ENCODE measurements around the gene AACS.

AACS gene

DNA sequence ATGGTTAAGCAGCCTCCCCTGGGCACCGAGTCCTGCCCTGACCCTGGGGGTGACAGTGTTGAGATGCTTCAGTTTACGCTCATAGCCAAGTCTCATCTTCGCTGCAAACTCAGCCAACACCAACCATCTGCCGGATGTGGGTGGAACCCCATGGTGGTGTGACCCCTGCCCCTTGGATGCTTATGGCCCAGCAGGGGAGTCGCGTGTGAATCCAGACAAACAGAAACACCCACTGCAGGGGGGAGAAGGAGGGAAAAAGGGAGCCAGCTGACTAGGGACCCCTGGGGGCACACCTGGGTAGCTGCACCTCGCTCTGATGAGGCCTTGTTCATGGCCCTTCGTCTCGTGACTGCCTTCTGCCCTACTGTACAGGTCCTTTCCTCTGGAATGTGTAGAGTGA, 23.8 kb downstream of the AACS start:
- no peak for DNase-seq (ENCODE audit: insufficient read length, low spot score)
- no peak for FAIRE-seq
- TF ChIP-seq PAX5 (IDR thresholded peaks at IDR 0.05; ENCODE audit: insufficient read depth, low read length, severe bottlenecking) (no peak), POLR2AphosphoS5 (IDR thresholded peaks at IDR 0.05; ENCODE audit: low read depth, low read length) (no peak), POU2F2 (IDR thresholded peaks at IDR 0.05; ENCODE audit: low read depth, low read length) (no peak), SPI1 (IDR thresholded peaks at IDR 0.05; ENCODE audit: low read depth, low read length) (no peak), POLR2A (IDR thresholded peaks at IDR 0.05; ENCODE audit: low read depth, low read length) (no peak), TAF1 (IDR thresholded peaks at IDR 0.05; ENCODE audit: low read depth, low read length) (no peak)

DNA sequence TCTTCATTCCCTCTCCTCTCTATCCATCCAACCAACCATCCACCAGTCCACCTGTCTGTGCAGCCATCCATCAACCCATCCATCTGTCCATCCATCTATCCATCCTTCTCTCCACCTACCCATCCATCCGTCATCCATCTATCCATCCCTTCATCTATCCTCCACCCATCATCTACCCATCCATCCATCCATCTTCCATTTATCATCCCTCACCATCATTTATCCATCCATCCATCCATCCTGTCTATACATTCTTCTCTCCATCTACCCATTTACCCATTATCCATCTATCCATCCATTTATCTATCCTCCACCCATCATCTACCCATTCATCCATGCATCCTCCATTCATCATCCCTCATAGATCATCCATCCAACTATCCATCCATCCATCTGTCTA, 24.4 kb downstream of the AACS start:
- DNase-seq (ENCODE audit: insufficient read length, low spot score) (no peak), FAIRE-seq (no peak)
- no peak for TF ChIP-seq POLR2A (IDR thresholded peaks at IDR 0.05; ENCODE audit: low read depth, low read length)
- TF ChIP-seq POU2F2 (IDR thresholded peaks at IDR 0.05; ENCODE audit: low read depth, low read length), result no peak
- no peak for TF ChIP-seq TAF1 (IDR thresholded peaks at IDR 0.05; ENCODE audit: low read depth, low read length)
- TF ChIP-seq SPI1 (IDR thresholded peaks at IDR 0.05; ENCODE audit: low read depth, low read length), result no peak
- TF ChIP-seq PAX5 (IDR thresholded peaks at IDR 0.05; ENCODE audit: insufficient read depth, low read length, severe bottlenecking), result no peak
- TF ChIP-seq POLR2AphosphoS5 (IDR thresholded peaks at IDR 0.05; ENCODE audit: low read depth, low read length), result no peak

DNA sequence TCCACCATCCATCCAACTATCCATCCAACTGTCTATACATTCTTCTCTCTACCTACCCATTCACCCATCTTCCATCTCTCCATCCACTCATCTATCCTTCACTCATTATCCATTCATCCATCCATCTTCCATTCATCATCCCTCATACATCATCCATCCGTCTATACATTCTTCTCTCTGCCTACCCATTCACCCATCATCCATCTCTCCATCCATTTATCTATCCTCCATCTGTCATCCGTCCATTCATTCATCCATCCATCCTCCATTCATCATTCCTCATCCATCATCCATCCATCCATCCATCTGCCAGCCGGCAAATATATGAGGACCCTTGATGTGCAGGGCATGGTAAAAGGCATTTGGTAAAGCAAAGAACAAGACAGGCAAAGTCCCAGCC, 25.2 kb downstream of the AACS start:
- no peak for FAIRE-seq
- DNase-seq (ENCODE audit: insufficient read length, low spot score), result no peak
- TF ChIP-seq SPI1 (IDR thresholded peaks at IDR 0.05; ENCODE audit: low read depth, low read length) (no peak), PAX5 (IDR thresholded peaks at IDR 0.05; ENCODE audit: insufficient read depth, low read length, severe bottlenecking) (no peak), POLR2A (IDR thresholded peaks at IDR 0.05; ENCODE audit: low read depth, low read length) (no peak), POU2F2 (IDR thresholded peaks at IDR 0.05; ENCODE audit: low read depth, low read length) (no peak), TAF1 (IDR thresholded peaks at IDR 0.05; ENCODE audit: low read depth, low read length) (no peak), POLR2AphosphoS5 (IDR thresholded peaks at IDR 0.05; ENCODE audit: low read depth, low read length) (no peak)

DNA sequence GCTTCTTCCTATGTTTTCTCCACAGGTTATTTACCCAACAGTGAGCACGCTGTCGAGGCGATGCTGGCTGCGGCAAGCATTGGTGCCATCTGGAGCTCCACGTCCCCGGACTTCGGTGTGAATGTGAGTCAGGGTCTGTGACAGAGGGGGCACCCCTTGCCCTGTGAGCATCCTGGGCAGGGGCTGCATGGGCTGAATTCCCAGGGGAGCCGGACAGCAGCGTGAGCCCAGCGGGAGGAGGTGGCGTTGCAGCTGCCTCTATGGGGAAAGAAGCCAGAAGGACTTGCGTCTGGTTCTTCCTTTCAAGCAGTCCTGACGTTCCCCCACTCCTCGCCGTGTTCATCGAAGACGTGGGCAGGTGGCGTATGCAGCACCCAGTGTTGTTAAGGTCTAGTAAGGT, 26.2 kb downstream of the AACS start:
- no peak for FAIRE-seq
- no peak for TF ChIP-seq POLR2AphosphoS5 (IDR thresholded peaks at IDR 0.05; ENCODE audit: low read depth, low read length)
- TF ChIP-seq POLR2A (IDR thresholded peaks at IDR 0.05; ENCODE audit: low read depth, low read length), result no peak
- no peak for TF ChIP-seq SPI1 (IDR thresholded peaks at IDR 0.05; ENCODE audit: low read depth, low read length)
- TF ChIP-seq PAX5 (IDR thresholded peaks at IDR 0.05; ENCODE audit: insufficient read depth, low read length, severe bottlenecking), result no peak

DNA sequence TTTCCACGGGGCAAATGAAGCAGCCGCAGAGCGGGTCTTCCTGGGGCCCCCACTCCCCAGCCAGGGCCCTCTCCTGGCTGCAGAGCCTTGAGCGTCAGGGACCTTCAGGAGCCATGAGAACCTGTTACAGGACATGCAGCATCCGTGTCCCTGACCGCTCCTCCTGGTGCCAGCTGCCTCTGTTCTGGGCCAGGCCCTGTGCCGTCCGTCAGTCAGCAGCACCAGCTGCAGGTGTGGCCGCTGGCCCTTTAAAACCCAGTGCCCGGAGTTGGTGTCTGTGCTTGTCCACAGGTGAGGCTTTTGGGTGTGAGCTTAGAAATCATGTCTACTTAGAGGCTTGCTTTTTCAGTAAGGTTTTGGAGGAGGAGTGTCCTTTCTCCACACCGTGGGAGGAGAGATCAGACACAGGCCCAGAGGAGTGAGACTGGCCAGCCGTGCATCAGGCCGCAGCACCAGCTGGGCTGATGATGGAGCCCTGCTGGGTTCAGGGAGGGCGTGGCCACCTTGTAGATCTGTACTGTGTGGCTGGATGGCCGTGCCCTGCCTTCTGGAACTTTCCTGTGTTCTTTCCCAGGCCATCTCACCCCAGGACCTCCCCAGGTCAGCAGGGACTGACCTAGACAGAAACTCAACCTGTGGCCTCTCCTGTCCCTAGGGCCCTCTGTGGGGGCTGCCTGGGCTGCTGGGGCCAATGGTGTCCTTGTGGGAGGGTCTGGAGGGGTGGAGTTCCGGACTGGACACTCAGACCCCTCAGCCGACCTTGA, 27.1 kb downstream of the AACS start:
- no peak for FAIRE-seq
- no peak for DNase-seq (ENCODE audit: insufficient read length, low spot score)
- TF ChIP-seq POU2F2 (IDR thresholded peaks at IDR 0.05; ENCODE audit: low read depth, low read length) (no peak), POLR2AphosphoS5 (IDR thresholded peaks at IDR 0.05; ENCODE audit: low read depth, low read length) (no peak), PAX5 (IDR thresholded peaks at IDR 0.05; ENCODE audit: insufficient read depth, low read length, severe bottlenecking) (no peak), POLR2A (IDR thresholded peaks at IDR 0.05; ENCODE audit: low read depth, low read length) (no peak), SPI1 (IDR thresholded peaks at IDR 0.05; ENCODE audit: low read depth, low read length) (no peak), TAF1 (IDR thresholded peaks at IDR 0.05; ENCODE audit: low read depth, low read length) (no peak)

More for the DNA sequence above, 26.2 kb downstream of the AACS start:
- DNase-seq (ENCODE audit: insufficient read length, low spot score), result no peak

DNA sequence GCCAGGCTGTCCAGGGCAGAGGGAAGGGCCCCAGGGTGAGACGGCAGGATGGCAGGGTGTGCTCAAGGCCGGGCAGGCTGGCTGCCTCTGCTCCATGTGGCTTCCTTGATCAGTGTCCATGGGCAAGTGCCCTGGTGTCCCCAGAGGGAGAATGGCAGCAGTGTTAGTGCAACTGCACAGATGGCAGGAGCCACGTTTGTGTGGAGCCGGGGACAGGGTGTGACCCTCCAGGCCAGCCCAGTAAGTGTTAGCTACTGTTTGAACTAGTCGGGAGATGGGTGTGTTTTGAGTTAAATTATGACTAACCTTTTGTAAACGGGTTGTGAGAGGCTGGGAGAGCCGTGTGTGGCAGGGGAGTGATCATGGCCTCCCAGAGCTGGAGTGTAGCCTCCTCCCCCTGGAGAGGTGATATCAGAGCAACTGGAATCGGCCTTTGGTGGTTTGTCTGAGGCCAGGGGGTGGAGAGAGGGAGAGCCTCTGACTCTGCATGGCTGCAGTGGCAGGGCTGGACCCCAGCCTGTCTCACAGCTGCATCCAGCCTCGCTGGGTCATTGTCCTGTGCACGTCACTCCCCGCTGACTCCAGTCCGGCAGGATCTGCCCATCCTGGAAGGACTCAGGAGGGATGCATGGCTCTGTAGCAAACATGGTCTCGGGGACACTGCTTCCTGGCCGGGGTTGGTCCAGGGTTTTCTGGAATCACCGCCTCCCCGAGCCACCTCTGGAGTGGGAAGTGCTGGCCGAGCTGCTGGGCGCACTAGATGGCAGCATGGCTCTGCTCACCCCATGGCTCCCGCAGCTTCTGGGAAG, 27.8 kb downstream of the AACS start:
- TF ChIP-seq PAX5 (IDR thresholded peaks at IDR 0.05; ENCODE audit: insufficient read depth, low read length, severe bottlenecking) (no peak), POLR2AphosphoS5 (IDR thresholded peaks at IDR 0.05; ENCODE audit: low read depth, low read length) (no peak), POU2F2 (IDR thresholded peaks at IDR 0.05; ENCODE audit: low read depth, low read length) (no peak), TAF1 (IDR thresholded peaks at IDR 0.05; ENCODE audit: low read depth, low read length) (no peak), POLR2A (IDR thresholded peaks at IDR 0.05; ENCODE audit: low read depth, low read length) (no peak), SPI1 (IDR thresholded peaks at IDR 0.05; ENCODE audit: low read depth, low read length) (no peak)
- DNase-seq (ENCODE audit: insufficient read length, low spot score) (no peak), FAIRE-seq (no peak)

DNA sequence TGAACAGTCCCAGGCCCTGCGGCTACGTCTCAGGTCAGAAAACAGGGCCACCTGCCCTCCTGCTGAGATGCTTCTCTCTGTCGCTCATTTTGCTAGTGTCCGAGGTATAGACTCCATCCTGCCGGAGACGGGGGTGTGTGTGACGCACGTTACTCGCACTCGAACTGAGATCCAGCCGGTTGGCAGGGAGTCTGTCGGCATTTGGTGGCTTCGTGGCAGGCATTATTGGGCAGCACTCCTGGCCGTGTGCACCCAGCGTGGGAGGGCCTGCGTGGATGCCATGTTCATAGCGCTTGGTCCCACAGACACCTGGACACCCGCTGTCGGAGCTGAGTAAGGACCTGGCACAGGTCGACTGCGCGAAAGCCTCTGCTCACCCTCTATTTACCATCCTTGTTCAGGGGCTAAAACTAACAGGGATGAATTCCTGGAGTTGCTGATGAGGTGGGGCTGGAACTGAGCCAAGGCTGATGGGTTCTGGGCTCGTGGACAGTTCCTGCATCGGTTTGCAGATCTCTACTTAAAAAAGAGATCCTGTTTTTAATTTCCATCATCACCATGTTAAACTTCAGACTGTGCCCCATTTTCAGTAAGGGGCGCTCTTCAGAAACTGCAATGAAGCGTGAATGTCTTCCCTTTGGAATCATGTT, 28.6 kb downstream of the AACS start:
- TF ChIP-seq TAF1 (IDR thresholded peaks at IDR 0.05; ENCODE audit: low read depth, low read length), result no peak
- no peak for TF ChIP-seq POLR2A (IDR thresholded peaks at IDR 0.05; ENCODE audit: low read depth, low read length)
- TF ChIP-seq POLR2AphosphoS5 (IDR thresholded peaks at IDR 0.05; ENCODE audit: low read depth, low read length), result no peak
- TF ChIP-seq POU2F2 (IDR thresholded peaks at IDR 0.05; ENCODE audit: low read depth, low read length), result no peak
- no peak for TF ChIP-seq SPI1 (IDR thresholded peaks at IDR 0.05; ENCODE audit: low read depth, low read length)
- no peak for TF ChIP-seq PAX5 (IDR thresholded peaks at IDR 0.05; ENCODE audit: insufficient read depth, low read length, severe bottlenecking)
- DNase-seq (ENCODE audit: insufficient read length, low spot score) (no peak), FAIRE-seq (no peak)

DNA sequence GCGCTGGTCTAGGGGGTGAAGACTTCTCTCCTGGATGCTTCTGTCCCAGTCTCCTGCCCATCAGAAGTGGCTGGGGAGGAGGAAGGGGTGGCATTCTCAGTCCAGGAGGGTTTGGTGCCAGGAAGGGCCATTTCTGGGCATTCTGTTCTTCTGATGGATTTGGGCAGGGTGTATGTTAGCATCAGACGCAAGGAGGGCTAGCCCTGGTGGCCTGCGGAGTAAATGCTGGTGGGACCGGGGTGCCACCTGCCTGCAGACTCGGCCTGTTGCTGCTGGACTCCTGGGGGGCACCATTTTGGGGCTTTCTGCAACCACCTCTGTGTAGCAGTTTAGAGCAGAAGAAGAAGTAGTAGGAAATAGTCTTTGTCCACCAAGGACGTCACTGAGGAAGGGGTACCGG, 31.7 kb downstream of the AACS start:
- no peak for FAIRE-seq
- no peak for DNase-seq (ENCODE audit: insufficient read length, low spot score)
- TF ChIP-seq POLR2A (IDR thresholded peaks at IDR 0.05; ENCODE audit: low read depth, low read length) (no peak), SPI1 (IDR thresholded peaks at IDR 0.05; ENCODE audit: low read depth, low read length) (no peak), PAX5 (IDR thresholded peaks at IDR 0.05; ENCODE audit: insufficient read depth, low read length, severe bottlenecking) (no peak), POLR2AphosphoS5 (IDR thresholded peaks at IDR 0.05; ENCODE audit: low read depth, low read length) (no peak), TAF1 (IDR thresholded peaks at IDR 0.05; ENCODE audit: low read depth, low read length) (no peak), POU2F2 (IDR thresholded peaks at IDR 0.05; ENCODE audit: low read depth, low read length) (no peak)

DNA sequence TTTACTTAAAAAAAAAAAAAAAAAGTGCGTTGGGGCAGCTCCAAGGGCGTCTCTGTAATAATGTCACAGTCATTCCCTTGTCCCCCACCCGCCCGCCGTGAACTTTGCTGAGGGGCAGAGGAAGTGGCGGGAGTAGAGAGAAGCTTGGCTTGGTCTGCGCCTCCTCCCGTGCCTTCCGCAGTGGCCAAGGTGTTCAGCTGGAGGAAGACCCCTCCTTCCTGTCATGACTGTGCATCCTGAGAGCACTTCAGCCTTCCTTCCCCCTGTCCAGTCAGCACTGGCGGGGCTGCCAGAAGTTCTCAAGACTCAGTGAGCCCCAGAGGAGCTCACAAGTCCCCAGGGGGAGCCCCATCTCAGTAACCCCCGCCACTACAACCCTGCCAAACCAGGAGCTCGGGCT, 32.2 kb downstream of the AACS start:
- DNase-seq (ENCODE audit: insufficient read length, low spot score) (no peak), FAIRE-seq (no peak)
- TF ChIP-seq POU2F2 (IDR thresholded peaks at IDR 0.05; ENCODE audit: low read depth, low read length) (no peak), POLR2AphosphoS5 (IDR thresholded peaks at IDR 0.05; ENCODE audit: low read depth, low read length) (no peak), POLR2A (IDR thresholded peaks at IDR 0.05; ENCODE audit: low read depth, low read length) (no peak), TAF1 (IDR thresholded peaks at IDR 0.05; ENCODE audit: low read depth, low read length) (no peak), PAX5 (IDR thresholded peaks at IDR 0.05; ENCODE audit: insufficient read depth, low read length, severe bottlenecking) (no peak), SPI1 (IDR thresholded peaks at IDR 0.05; ENCODE audit: low read depth, low read length) (no peak)

Measured in GM12891 (cell line).